Parathyroid adenoma (tissue), 2 donors: Measurements from ENCODE around the gene MYRF.

Experiments
- H2AFZ ChIP-seq: fragments of 300-600 bp; sonication (generic); one replicate; pipeline ENCODE4 v1.7.0; 2017; ENCODE audit warnings: antibody characterized with exemption, mild to moderate bottlenecking
- H3K27ac ChIP-seq: fragments of 300-600 bp; sonication (generic); one replicate; pipeline ENCODE4 v1.7.0; 2017
- H3K27me3 ChIP-seq: fragments of 300-600 bp; sonication (generic); one replicate; pipeline ENCODE4 v1.7.0; 2017; ENCODE audit warnings: low read length; ENCODE audit not compliant: control insufficient read depth, insufficient read depth
- H3K36me3 ChIP-seq: fragments of 300-600 bp; sonication (generic); one replicate; pipeline ENCODE4 v1.7.0; 2017; ENCODE audit warnings: low read length; ENCODE audit not compliant: control insufficient read depth, insufficient read depth
- H3K4me1 ChIP-seq: fragments of 300-600 bp; sonication (generic); one replicate; pipeline ENCODE4 v1.7.0; 2017; ENCODE audit warnings: control low read depth
- H3K4me2 ChIP-seq: fragments of 300-600 bp; sonication (generic); one replicate; pipeline ENCODE4 v1.7.0; 2017; ENCODE audit warnings: low read length
- H3K4me3 ChIP-seq: fragments of 300-600 bp; sonication (generic); one replicate; pipeline ENCODE4 v1.7.0; 2017; ENCODE audit warnings: low read depth, low read length
- H3K79me2 ChIP-seq: fragments of 300-600 bp; sonication (generic); one replicate; pipeline ENCODE4 v1.7.0; 2017; ENCODE audit warnings: control low read depth
- H3K9ac ChIP-seq: fragments of 300-600 bp; sonication (generic); one replicate; pipeline ENCODE4 v1.7.0; 2017; ENCODE audit warnings: mild to moderate bottlenecking
- H3K9me3 ChIP-seq: fragments of 300-600 bp; sonication (generic); one replicate; pipeline ENCODE4 v1.7.0; 2017; ENCODE audit warnings: low read length; ENCODE audit not compliant: control insufficient read depth
- CTCF ChIP-seq: fragments of 300-600 bp; sonication (generic); IDR thresholded peaks from one replicate; pipeline ENCODE4 v1.7.0; 2017; ENCODE audit warnings: antibody characterized with exemption, mild to moderate bottlenecking
- donor health status: primary hyperparathyroidism.

MYRF gene

GRCh38 chr11:61739413-61739812 lies 13.0 kb upstream of the MYRF start:
- H3K4me1 ChIP-seq: no peaks in the 10 kb centered on the region
- no peak overlapping the region for H3K27ac ChIP-seq
- H3K79me2 ChIP-seq: no peaks in the 10 kb centered on the region
- no peak overlapping the region for H3K4me2 ChIP-seq
- no peaks in the 10 kb centered on the region for H3K27me3 ChIP-seq
- H2AFZ ChIP-seq: no peak overlapping the region
- no peak for TF ChIP-seq CTCF
- no peaks in the 10 kb centered on the region for H3K36me3 ChIP-seq
- H3K9me3 ChIP-seq: no peaks in the 10 kb centered on the region
- H3K9ac ChIP-seq: no peak overlapping the region
- H3K4me3 ChIP-seq: no peak overlapping the region

GRCh38 chr11:61739966-61740365 lies 12.5 kb upstream of the MYRF start:
- no peak overlapping the region for H3K4me3 ChIP-seq
- H3K4me2 ChIP-seq: no peak overlapping the region
- no peaks in the 10 kb centered on the region for H3K4me1 ChIP-seq
- no peak for TF ChIP-seq CTCF
- no peaks in the 10 kb centered on the region for H3K27me3 ChIP-seq
- no peaks in the 10 kb centered on the region for H3K79me2 ChIP-seq
- H2AFZ ChIP-seq: no peak overlapping the region
- H3K9ac ChIP-seq: no peak overlapping the region
- no peak overlapping the region for H3K27ac ChIP-seq
- no peaks in the 10 kb centered on the region for H3K9me3 ChIP-seq
- H3K36me3 ChIP-seq: no peaks in the 10 kb centered on the region

- Histone ChIP-seq H2AFZ (no peak overlapping the region), H3K4me2 (no peak overlapping the region), H3K4me1 (no peaks in the 10 kb centered on the region), H3K79me2 (no peaks in the 10 kb centered on the region), H3K36me3 (no peaks in the 10 kb centered on the region), H3K4me3 (no peak overlapping the region), H3K27ac (no peak overlapping the region), H3K9me3 (no peaks in the 10 kb centered on the region), H3K27me3 (no peaks in the 10 kb centered on the region), H3K9ac (no peak overlapping the region)
- TF ChIP-seq CTCF: no peak
Measured at GRCh38 chr11:61742391-61742790, 10.0 kb upstream of the MYRF start.

- no peaks in the 10 kb centered on the region for H3K79me2 ChIP-seq
- H3K4me1 ChIP-seq: no peaks in the 10 kb centered on the region
- H3K9me3 ChIP-seq: no peaks in the 10 kb centered on the region
- no peak for TF ChIP-seq CTCF
- no peak overlapping the region for H2AFZ ChIP-seq
- H3K36me3 ChIP-seq: no peaks in the 10 kb centered on the region
- no peak overlapping the region for H3K9ac ChIP-seq
- no peak overlapping the region for H3K4me3 ChIP-seq
- no peaks in the 10 kb centered on the region for H3K27me3 ChIP-seq
- H3K4me2 ChIP-seq: no peak overlapping the region
- no peak overlapping the region for H3K27ac ChIP-seq
Measured at GRCh38 chr11:61743486-61744095, 8.8 kb upstream of the MYRF start.

- H3K27ac ChIP-seq: no peak overlapping the region
- no peak overlapping the region for H3K9ac ChIP-seq
- H2AFZ ChIP-seq: no peak overlapping the region
- no peak for TF ChIP-seq CTCF
- no peaks in the 10 kb centered on the region for H3K79me2 ChIP-seq
- H3K4me1 ChIP-seq: no peaks in the 10 kb centered on the region
- no peak overlapping the region for H3K4me3 ChIP-seq
- H3K4me2 ChIP-seq: no peak overlapping the region
- no peaks in the 10 kb centered on the region for H3K9me3 ChIP-seq
- no peaks in the 10 kb centered on the region for H3K36me3 ChIP-seq
- no peaks in the 10 kb centered on the region for H3K27me3 ChIP-seq
Measured at GRCh38 chr11:61744181-61744580, 8.3 kb upstream of the MYRF start.
